ENCODE data around the gene TM4SF4. TPM values are rescaled to one million over a fixed set of nuclear protein-coding genes. Genes with fewer than 3 reads are reported as not detected.

TM4SF4 gene
- total RNA-seq, 1 donor from 2014 or later = not detected

- no peak for DNase-seq
- H3K27me3 ChIP-seq (ENCODE audit: low read depth) = no peaks in the 10 kb centered on the region
- H3K4me1 ChIP-seq = no peaks in the 10 kb centered on the region
- intact Hi-C loops (cut with micrococcal nuclease) = no loop called here
- no peak overlapping the region for H3K4me3 ChIP-seq
- no peak for TF ChIP-seq CTCF (IDR thresholded peaks at IDR 0.05; ENCODE audit: borderline replicate concordance)
- H3K36me3 ChIP-seq = no peaks in the 10 kb centered on the region
- H3K9me3 ChIP-seq (replicated peaks) = no peaks in the 10 kb centered on the region
- H3K27ac ChIP-seq (replicated peaks) = no peak overlapping the region
Observed at GRCh38 chr3:149432149-149432548, 42.3 kb upstream of the TM4SF4 start.

- H3K36me3 ChIP-seq = no peaks in the 10 kb centered on the region
- no peak overlapping the region for H3K27ac ChIP-seq (replicated peaks)
- no peaks in the 10 kb centered on the region for H3K27me3 ChIP-seq (ENCODE audit: low read depth)
- intact Hi-C loops (cut with micrococcal nuclease) = no loop called here
- DNase-seq = no peak
- H3K4me3 ChIP-seq = no peak overlapping the region
- no peak for TF ChIP-seq CTCF (IDR thresholded peaks at IDR 0.05; ENCODE audit: borderline replicate concordance)
- no peaks in the 10 kb centered on the region for H3K9me3 ChIP-seq (replicated peaks)
- no peaks in the 10 kb centered on the region for H3K4me1 ChIP-seq
Observed at GRCh38 chr3:149435996-149436885, 38.3 kb upstream of the TM4SF4 start.

- intact Hi-C loops (cut with micrococcal nuclease) = no loop called here
- no peaks in the 10 kb centered on the region for H3K36me3 ChIP-seq
Observed at GRCh38 chr3:149437286-149437685, 37.2 kb upstream of the TM4SF4 start.

GRCh38 chr3:149437710-149438109, 36.8 kb upstream of the TM4SF4 start:
- Histone ChIP-seq H3K36me3 (no peaks in the 10 kb centered on the region), H3K27ac (replicated peaks) (no peak overlapping the region), H3K27me3 (ENCODE audit: low read depth) (no peaks in the 10 kb centered on the region), H3K9me3 (replicated peaks) (no peaks in the 10 kb centered on the region), H3K4me1 (peaks cover 1% of the 10 kb centered on the region), H3K4me3 (no peak overlapping the region)
- no peak for DNase-seq
- TF ChIP-seq CTCF (IDR thresholded peaks at IDR 0.05; ENCODE audit: borderline replicate concordance) = no peak
- intact Hi-C loops (cut with micrococcal nuclease) = no loop called here

More at GRCh38 chr3:149437286-149437685, 37.2 kb upstream of the TM4SF4 start:
- TF ChIP-seq CTCF (IDR thresholded peaks at IDR 0.05; ENCODE audit: borderline replicate concordance) = no peak
- Histone ChIP-seq H3K27me3 (ENCODE audit: low read depth) (no peaks in the 10 kb centered on the region), H3K4me3 (no peak overlapping the region), H3K9me3 (replicated peaks) (no peaks in the 10 kb centered on the region), H3K27ac (replicated peaks) (no peak overlapping the region), H3K4me1 (no peaks in the 10 kb centered on the region)
- no peak for DNase-seq

GRCh38 chr3:149438981-149439380, 35.5 kb upstream of the TM4SF4 start:
- intact Hi-C loops (cut with micrococcal nuclease) = no loop called here
- Histone ChIP-seq H3K27ac (replicated peaks) (no peak overlapping the region), H3K4me1 (peaks cover 7% of the 10 kb centered on the region), H3K27me3 (ENCODE audit: low read depth) (no peaks in the 10 kb centered on the region), H3K9me3 (replicated peaks) (no peaks in the 10 kb centered on the region), H3K36me3 (no peaks in the 10 kb centered on the region), H3K4me3 (no peak overlapping the region)
- TF ChIP-seq CTCF (IDR thresholded peaks at IDR 0.05; ENCODE audit: borderline replicate concordance) = no peak
- DNase-seq = no peak

Data from left ventricle myocardium inferior (tissue), 1 donor.